Measurements from ENCODE around the gene TMEM125.

Gene TMEM125

GRCh38 chr1:43275826-43276620, 6.2 kb downstream of the TMEM125 start:
- no peak for DNase-seq

GRCh38 chr1:43276673-43277072, 6.9 kb downstream of the TMEM125 start:
- no peak for DNase-seq

- no peak for DNase-seq
Measured at GRCh38 chr1:43277116-43277876, 7.5 kb downstream of the TMEM125 start.

GRCh38 chr1:43279161-43279560, 9.4 kb downstream of the TMEM125 start:
- no peak for DNase-seq

GRCh38 chr1:43279666-43280065, 9.9 kb downstream of the TMEM125 start:
- no peak for DNase-seq

GRCh38 chr1:43280692-43281091, 10.9 kb downstream of the TMEM125 start:
- DNase-seq = no peak

- DNase-seq = no peak
Measured at GRCh38 chr1:43282220-43283195, 12.7 kb downstream of the TMEM125 start.

- DNase-seq = no peak
Measured at GRCh38 chr1:43284065-43284464, 14.3 kb downstream of the TMEM125 start.

- no peak for DNase-seq
Measured at GRCh38 chr1:43284546-43285110, 14.8 kb downstream of the TMEM125 start.

- DNase-seq = no peak
Measured at GRCh38 chr1:43285269-43285990, 15.6 kb downstream of the TMEM125 start, which contains the start of gene C1orf210. Gene C1orf210, minus strand, starts transcription at chr1:43285581. Its CDS starts 2,311 bp downstream, at chr1:43283270.

- no peak for DNase-seq
Measured at GRCh38 chr1:43286115-43286514, 16.3 kb downstream of the TMEM125 start.

GRCh38 chr1:43286533-43286932, 16.8 kb downstream of the TMEM125 start:
- no peak for DNase-seq

GRCh38 chr1:43288058-43288784, 18.4 kb downstream of the TMEM125 start:
- DNase-seq = no peak

GRCh38 chr1:43288785-43289706, 19.3 kb downstream of the TMEM125 start:
- DNase-seq = no peak

GRCh38 chr1:43292216-43292615, 22.4 kb downstream of the TMEM125 start:
- no peak for DNase-seq

- no peak for DNase-seq
Measured at GRCh38 chr1:43292679-43293078, 22.9 kb downstream of the TMEM125 start.

GRCh38 chr1:43293176-43293575, 23.4 kb downstream of the TMEM125 start:
- DNase-seq = no peak

GRCh38 chr1:43293896-43294760, 24.3 kb downstream of the TMEM125 start:
- DNase-seq = no peak

GRCh38 chr1:43294761-43295160, 25.0 kb downstream of the TMEM125 start:
- no peak for DNase-seq
